B cell (primary cell): ENCODE data around the gene DNAJC11. TPM values are rescaled to one million over a fixed set of nuclear protein-coding genes. Genes with fewer than 3 reads are reported as not detected.
A peak's percentile ranks its signal among the peaks of the same experiment; 100 is the strongest.
"Not testable (repeated sequence)": the region's sequence is repeated elsewhere in the genome, so short reads cannot be mapped to it uniquely, and the experiment has no call there.

Source experiments
- ATAC-seq: fragments of 200-7000 bp; cut with Tn5 transposase; one replicate; pipeline ENCODE4 v1.10.0; 2021; ENCODE audit warnings: low read depth, mild to moderate bottlenecking, moderate number of reproducible peaks, moderate library complexity
- CTCF ChIA-PET: fragments of 350-600 bp; sonication (Branson Sonifier 250); formaldehyde crosslinking; loops from one replicate; lab custom pipeline; 2021; ENCODE audit warnings: antibody characterized with exemption, inconsistent platforms; lab: Charles Lee
- POLR2A ChIA-PET: fragments of 350-600 bp; sonication (Branson Sonifier 250); formaldehyde crosslinking; loops from one replicate; lab custom pipeline; 2021; ENCODE audit warnings: antibody characterized with exemption; lab: Charles Lee
- DNase-seq: peaks from one replicate; pipeline ENCODE4 v3.0.0; 2013
- H2AFZ ChIP-seq: 2 replicates; pipeline ENCODE4 v1.6.1; 2012; ENCODE audit warnings: mild to moderate bottlenecking, low read depth, low read length; ENCODE audit not compliant: insufficient read depth, poor library complexity, severe bottlenecking
- H3K27ac ChIP-seq, 2 donors: 1 replicate in 1 of 2; 2 replicates in 1 of 2; pipeline ENCODE4 v1.5.1; 2012 to 2013; ENCODE audit warnings: low read length in 2 of 2, mild to moderate bottlenecking in 2 of 2, moderate library complexity in 1 of 2
- H3K27me3 ChIP-seq, 4 experiments: fragments of 200-600 bp in 1 of 4; sonication (generic) in 1 of 4; replicated peaks in 1 of 4; 1 replicate in 2 of 4; 2 replicates in 2 of 4; pipeline versions ENCODE4 v1.6.1 to v1.7.0; 2013 to 2016; ENCODE audit warnings: low read length in 3 of 4, mild to moderate bottlenecking in 2 of 4, mixed read lengths in 1 of 4, moderate library complexity in 1 of 4; ENCODE audit not compliant: insufficient read depth in 4 of 4, control insufficient read depth in 3 of 4; ENCODE audit errors: control extremely low read depth in 1 of 4
- H3K36me3 ChIP-seq, 2 experiments: replicated peaks in 1 of 2; 1 replicate in 1 of 2; 2 replicates in 1 of 2; pipeline versions ENCODE4 v1.6.1 to v1.7.1; 2013; ENCODE audit warnings: low read length in 1 of 2; ENCODE audit not compliant: insufficient read depth in 2 of 2, control insufficient read depth in 1 of 2; ENCODE audit errors: control extremely low read depth in 1 of 2, extremely low read depth in 1 of 2
- H3K4me1 ChIP-seq, 2 donors: fragments of 200-600 bp in 1 of 2; sonication (generic) in 1 of 2; 1 replicate in 1 of 2; 2 replicates in 1 of 2; pipeline versions ENCODE4 v1.5.1 to v1.6.1; 2013 to 2017; ENCODE audit warnings: low read length in 2 of 2; ENCODE audit not compliant: control insufficient read depth in 2 of 2, insufficient read depth in 2 of 2
- H3K4me2 ChIP-seq: replicated peaks from 2 replicates; pipeline ENCODE3; 2012; ENCODE audit warnings: mild to moderate bottlenecking, low read depth, low read length; ENCODE audit not compliant: poor library complexity, severe bottlenecking
- H3K4me3 ChIP-seq, 5 experiments: fragments of 200-600 bp in 1 of 5; sonication (generic) in 1 of 5; 1 replicate in 3 of 5; 2 replicates in 2 of 5; pipeline versions ENCODE4 v1.5.1 to v1.7.0; 2011 to 2016; ENCODE audit warnings: low read length in 4 of 5, mild to moderate bottlenecking in 4 of 5, low read depth in 2 of 5, control low read depth in 1 of 5, moderate library complexity in 1 of 5; ENCODE audit not compliant: insufficient read depth in 1 of 5; ENCODE audit errors: control extremely low read depth in 1 of 5, extremely low read depth in 1 of 5
- H3K79me2 ChIP-seq: fragments of 200-600 bp; sonication (generic); one replicate; pipeline ENCODE4 v1.6.0; 2016; ENCODE audit warnings: low read length; ENCODE audit not compliant: control insufficient read depth, insufficient read depth
- H3K9ac ChIP-seq: fragments of 200-600 bp; sonication (generic); 2 replicates; pipeline ENCODE4 v1.6.1; 2017; ENCODE audit warnings: mild to moderate bottlenecking, low read length, moderate library complexity
- H3K9me3 ChIP-seq, 3 donors: one replicate each; pipeline versions ENCODE4 v1.6.1 to v1.7.1; 2013; ENCODE audit warnings: low read length in 2 of 3; ENCODE audit not compliant: control insufficient read depth in 2 of 3, insufficient read depth in 1 of 3; ENCODE audit errors: control extremely low read depth in 1 of 3
- H4K20me1 ChIP-seq: 2 replicates; pipeline ENCODE4 v1.6.0; 2012; ENCODE audit warnings: mild to moderate bottlenecking, low read length; ENCODE audit not compliant: insufficient read depth, control insufficient read depth, poor library complexity, severe bottlenecking
- H3K27ac Mint-ChIP-seq: one replicate; pipeline ENCODE4 v1.8.0; 2021; ENCODE audit warnings: mixed read lengths
- H3K27me3 Mint-ChIP-seq: one replicate; pipeline ENCODE4 v1.8.0; 2021; ENCODE audit warnings: mixed read lengths
- H3K4me1 Mint-ChIP-seq: one replicate; pipeline ENCODE4 v1.8.0; 2021; ENCODE audit warnings: mixed read lengths
- H3K4me3 Mint-ChIP-seq: one replicate; pipeline ENCODE4 v1.8.0; 2021; ENCODE audit warnings: mixed read lengths
- H3K9me3 Mint-ChIP-seq: one replicate; pipeline ENCODE4 v1.8.0; 2022; ENCODE audit warnings: mixed read lengths; ENCODE audit not compliant: insufficient read depth
- CTCF ChIP-seq: fragments of 200-600 bp; IDR thresholded peaks from one replicate; pipeline ENCODE4 v1.8.0; 2022; ENCODE audit warnings: antibody characterized with exemption, mild to moderate bottlenecking
- EZH2 ChIP-seq: IDR thresholded peaks from 2 replicates; pipeline ENCODE4 v1.6.1; 2012; ENCODE audit warnings: borderline replicate concordance, low read depth, mild to moderate bottlenecking, moderate library complexity, low read length; ENCODE audit not compliant: insufficient read depth, poor library complexity, severe bottlenecking
- WGBS: methylation state at CpG from one replicate; pipeline ENCODE4 v1.1.5; 2013; ENCODE audit warnings: missing lambda C conversion rate; ENCODE audit not compliant: insufficient coverage; 5-methylcytosine and 5-hydroxymethylcytosine counted together
- intact Hi-C: fragments of 100-400 bp; cut with micrococcal nuclease; formaldehyde crosslinking; loops from one replicate; pipeline ENCODE4 v1.10.0; 2022
- polyA plus RNA-seq: library from polyadenylated mRNA; depleted of rRNA; stranded (reverse); fragments of >200 nt; gene quantifications from 2 replicates; pipeline ENCODE4 v1.2.3, GENCODE V29; 2012
- total RNA-seq, 2 donors: library from RNA; stranded (reverse); fragments of 120-200 nt in 1 of 2; gene quantifications; 1 replicate in 1 of 2; 2 replicates in 1 of 2; pipeline versions ENCODE4 v1.2.3 to v1.2.4, GENCODE V29; 2013 to 2022

DNAJC11 gene
- total and polyA plus RNA-seq, 2 donors (not counting 1 experiment from before 2014, with no cell fraction given): 29.2 to 51.6 TPM

- Mint-ChIP-seq H3K4me1 (peaks cover 42% of the 10 kb centered on the region), H3K27ac (peak overlapping the region; percentile 92), H3K4me3 (peak overlapping the region; percentile 93), H3K9me3 (no peaks in the 10 kb centered on the region), H3K27me3 (no peaks in the 10 kb centered on the region)
- ChIA-PET CTCF (interaction anchor here (1.1 to 5.4 kb wide), 5 partner anchors 17 to 46 kb away, joined by 3 to 33 read pairs (median 4); partner anchors contain the start of genes NOL9, TAS1R1 and THAP3), POLR2A (interaction anchor here (0.6 to 2.5 kb wide), 3 partner anchors 17 to 46 kb away, joined by 3 to 14 read pairs (median 7); partner anchors contain the start of genes NOL9, TAS1R1 and ZBTB48)
- H3K9ac ChIP-seq: peak overlapping the region; percentile 78
- intact Hi-C loops: loop anchor here (1.0 kb wide), 1 partner anchor 20 kb away; no protein-coding TSS in a partner anchor
- H2AFZ ChIP-seq: peak overlapping the region; percentile 89
- H3K4me3 ChIP-seq: peak overlapping the region; percentile 65 to 94 (median 68)
- no peaks in the 10 kb centered on the region for H3K27me3 ChIP-seq
- H3K79me2 ChIP-seq: peaks cover 59% of the 10 kb centered on the region
- WGBS: 24% methylated on average over 8 of the region's 10 CpGs
- peak overlapping the region; percentile 100 for H3K4me2 ChIP-seq
- ATAC-seq (no peak), DNase-seq (no peak)
- H3K36me3 ChIP-seq: peaks cover 0 to 23% of the 10 kb centered on the region in 2 experiments
- no peaks in the 10 kb centered on the region for H3K9me3 ChIP-seq
- no peak for TF ChIP-seq EZH2
- TF ChIP-seq CTCF: no peak
- H4K20me1 ChIP-seq: peaks cover 48% of the 10 kb centered on the region
- peaks cover 29 to 43% of the 10 kb centered on the region in 2 donors for H3K4me1 ChIP-seq
- no peak overlapping the region for H3K27ac ChIP-seq
Observed at GRCh38 chr1:6600410-6601048, 101.1 kb downstream of the DNAJC11 start.

GRCh38 chr1:6599991-6600390, 101.6 kb downstream of the DNAJC11 start:
- Histone ChIP-seq H3K4me3 (peak overlapping the region in 4 of 5 experiments; percentile 15 to 94 (median 76)), H3K9ac (peak overlapping the region; percentile 78), H3K79me2 (peaks cover 59% of the 10 kb centered on the region), H3K4me2 (peak overlapping the region; percentile 100), H4K20me1 (peaks cover 51% of the 10 kb centered on the region), H3K36me3 (peaks cover 0 to 27% of the 10 kb centered on the region in 2 experiments), H3K4me1 (peaks cover 29 to 43% of the 10 kb centered on the region in 2 donors)
- ATAC-seq, H3K27ac ChIP-seq, DNase-seq, H2AFZ ChIP-seq, H3K9me3 Mint-ChIP-seq, H3K27me3 ChIP-seq, H3K9me3 ChIP-seq, H3K27me3 Mint-ChIP-seq: not testable (repeated sequence)
- Mint-ChIP-seq H3K27ac (peak overlapping the region; percentile 53), H3K4me1 (peaks cover 42% of the 10 kb centered on the region), H3K4me3 (peak overlapping the region; percentile 93)
- intact Hi-C loops: loop anchor here (2.0 kb wide), 1 partner anchor 13 kb away; the partner anchor contains the start of gene PHF13
- 0% methylated on average over 1 of the region's 8 CpGs for WGBS
- ChIA-PET CTCF (interaction anchor here (1.1 to 5.4 kb wide), 6 partner anchors 17 to 47 kb away, joined by 3 to 33 read pairs (median 4); partner anchors contain the start of genes NOL9, TAS1R1 and THAP3), POLR2A (interaction anchor here (0.6 to 1.7 kb wide), 2 partner anchors 16 to 19 kb away, joined by 3 to 7 read pairs; partner anchors contain the start of gene ZBTB48)
